ENCODE measurements around the gene TASP1.

TASP1 gene

DNA sequence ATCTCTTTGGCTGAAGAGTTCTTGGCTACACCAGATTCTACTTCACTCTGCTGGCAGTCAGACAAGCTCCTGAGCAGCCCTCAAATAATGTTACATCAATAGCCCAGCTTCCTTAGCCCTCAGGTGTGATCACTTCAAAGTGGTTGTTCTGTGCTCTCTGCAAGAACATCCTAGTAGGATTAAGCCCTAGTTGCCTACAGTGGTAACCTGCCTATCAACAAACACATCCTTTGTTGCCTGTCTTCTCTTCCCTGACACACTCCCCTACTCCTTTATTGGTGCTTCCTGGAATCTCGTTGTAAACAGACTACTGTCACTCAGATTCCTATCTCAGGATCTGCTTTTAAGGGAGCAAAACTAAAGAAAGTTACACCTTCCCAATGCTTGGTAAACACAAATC is 45.1 kb upstream of the TASP1 start:
- H3K36me3 ChIP-seq (ENCODE audit: control insufficient read depth in 1 of 2, insufficient read depth in 2 of 2, low read depth in 1 of 2, low read length in 2 of 2): no peaks in the 10 kb centered on the region
- H3K4me3 ChIP-seq (ENCODE audit: insufficient read depth in 1 of 2, low read depth in 1 of 2, low read length in 2 of 2): no peak overlapping the region
- no peak for DNase-seq
- no peak overlapping the region for H2BK120ac ChIP-seq (ENCODE audit: low read depth, low read length)
- H3K79me1 ChIP-seq (replicated peaks; ENCODE audit: low read length, poor library complexity, severe bottlenecking): no peaks in the 10 kb centered on the region
- H3K9me3 ChIP-seq (ENCODE audit: control insufficient read depth, low read length): no peaks in the 10 kb centered on the region
- WGBS: 39% methylated on average over 1 of the region's 1 CpG
- no peak overlapping the region for H3K9ac ChIP-seq (ENCODE audit: low read length)
- H4K8ac ChIP-seq (ENCODE audit: low read length): no peak overlapping the region
- H2AFZ ChIP-seq (ENCODE audit: low read depth, low read length): no peak overlapping the region
- H2BK5ac ChIP-seq (ENCODE audit: low read depth, low read length, poor library complexity, severe bottlenecking): no peak overlapping the region
- no peak overlapping the region for H3K4me2 ChIP-seq (ENCODE audit: low read length, poor library complexity, severe bottlenecking)
- no peak overlapping the region for H3K27ac ChIP-seq (ENCODE audit: low read length, poor library complexity, severe bottlenecking)
- H3K23ac ChIP-seq (ENCODE audit: low read length in 2 of 2): no peak overlapping the region
- H3K4me1 ChIP-seq (ENCODE audit: control insufficient read depth, insufficient read depth, low read depth, low read length): no peaks in the 10 kb centered on the region
- H3K27me3 ChIP-seq (ENCODE audit: control insufficient read depth in 1 of 2, insufficient read depth in 1 of 2, low read length in 2 of 2): peaks cover 0 to 6% of the 10 kb centered on the region in 2 experiments
- no peak overlapping the region for H3K18ac ChIP-seq (ENCODE audit: low read depth in 1 of 2, low read length in 2 of 2)
- H4K91ac ChIP-seq (ENCODE audit: low read length): no peak overlapping the region
- H3K4ac ChIP-seq (ENCODE audit: low read depth in 1 of 2, low read length in 2 of 2): no peak overlapping the region
- no peak overlapping the region for H2BK15ac ChIP-seq (ENCODE audit: low read depth, poor library complexity, severe bottlenecking)
- no peak overlapping the region for H3K14ac ChIP-seq (ENCODE audit: low read length in 2 of 2)
- no peak overlapping the region for H2AK5ac ChIP-seq (ENCODE audit: low read length, severe bottlenecking)
- no peak overlapping the region for H2BK12ac ChIP-seq (ENCODE audit: low read length in 2 of 2)

DNA sequence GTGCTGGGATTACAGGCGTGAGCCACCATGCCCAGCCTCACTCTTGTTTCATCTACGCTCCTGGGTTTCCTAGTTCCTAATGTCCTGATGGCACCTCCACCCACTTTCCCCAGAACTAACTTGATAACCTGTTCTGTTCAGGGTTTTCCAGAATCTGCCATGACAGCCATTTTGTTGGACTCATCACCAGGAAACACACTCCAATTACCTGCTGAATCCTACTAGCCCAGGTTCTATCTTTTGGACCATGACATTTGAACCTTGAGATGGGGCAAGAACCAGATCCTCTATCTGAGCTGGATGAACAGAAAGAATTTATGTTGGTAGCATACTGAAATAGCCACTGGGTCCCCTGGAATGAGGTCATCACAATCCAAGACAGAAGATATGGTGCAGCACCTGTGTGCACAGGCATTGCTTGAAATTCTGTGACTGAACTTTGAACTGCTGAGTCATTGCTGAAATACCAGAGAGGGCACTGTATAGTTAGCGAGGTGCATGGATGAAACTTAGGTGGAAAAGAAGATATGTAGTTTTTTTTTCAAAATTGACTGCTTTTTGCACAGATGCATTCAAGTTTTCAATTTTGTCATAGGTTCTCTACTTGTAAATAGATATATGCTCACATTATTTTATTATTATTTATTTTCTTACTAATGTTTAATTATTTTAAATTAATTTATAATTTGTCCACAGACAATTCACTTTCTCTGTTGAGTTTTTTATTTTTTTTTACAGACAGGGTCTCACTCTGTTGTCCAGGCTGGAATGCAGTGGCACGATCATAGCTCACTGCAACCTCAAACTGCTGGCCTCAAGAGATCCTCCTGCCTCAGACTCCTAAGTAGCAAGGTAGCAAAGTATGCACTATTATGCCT is 42.8 kb upstream of the TASP1 start:
- H3K14ac ChIP-seq (ENCODE audit: low read length in 2 of 2): no peak overlapping the region
- H3K4me1 ChIP-seq (ENCODE audit: control insufficient read depth, insufficient read depth, low read depth, low read length): no peaks in the 10 kb centered on the region
- H3K36me3 ChIP-seq (ENCODE audit: control insufficient read depth in 1 of 2, insufficient read depth in 2 of 2, low read depth in 1 of 2, low read length in 2 of 2): no peaks in the 10 kb centered on the region
- H3K18ac ChIP-seq (ENCODE audit: low read depth in 1 of 2, low read length in 2 of 2): no peak overlapping the region
- H2BK15ac ChIP-seq (ENCODE audit: low read depth, poor library complexity, severe bottlenecking): no peak overlapping the region
- H3K4me2 ChIP-seq (ENCODE audit: low read length, poor library complexity, severe bottlenecking): no peak overlapping the region
- no peak overlapping the region for H4K91ac ChIP-seq (ENCODE audit: low read length)
- H4K8ac ChIP-seq (ENCODE audit: low read length): no peak overlapping the region
- H3K27ac ChIP-seq (ENCODE audit: low read length, poor library complexity, severe bottlenecking): no peak overlapping the region
- no peak overlapping the region for H3K4ac ChIP-seq (ENCODE audit: low read depth in 1 of 2, low read length in 2 of 2)
- no peak overlapping the region for H2BK12ac ChIP-seq (ENCODE audit: low read length in 2 of 2)
- H3K9ac ChIP-seq (ENCODE audit: low read length): no peak overlapping the region
- no peak overlapping the region for H2AK5ac ChIP-seq (ENCODE audit: low read length, severe bottlenecking)
- no peak overlapping the region for H2BK5ac ChIP-seq (ENCODE audit: low read depth, low read length, poor library complexity, severe bottlenecking)
- H3K79me1 ChIP-seq (replicated peaks; ENCODE audit: low read length, poor library complexity, severe bottlenecking): no peaks in the 10 kb centered on the region
- H3K23ac ChIP-seq (ENCODE audit: low read length in 2 of 2): no peak overlapping the region
- H3K9me3 ChIP-seq (ENCODE audit: control insufficient read depth, low read length): no peaks in the 10 kb centered on the region
- H3K27me3 ChIP-seq (ENCODE audit: control insufficient read depth in 1 of 2, insufficient read depth in 1 of 2, low read length in 2 of 2): peaks cover 0 to 6% of the 10 kb centered on the region in 2 experiments
- no peak overlapping the region for H2AFZ ChIP-seq (ENCODE audit: low read depth, low read length)
- no peak overlapping the region for H2BK120ac ChIP-seq (ENCODE audit: low read depth, low read length)
- 75% methylated on average over 4 of the region's 4 CpGs for WGBS
- H3K4me3 ChIP-seq (ENCODE audit: insufficient read depth in 1 of 2, low read depth in 1 of 2, low read length in 2 of 2): no peak overlapping the region
- DNase-seq: no peak

DNA sequence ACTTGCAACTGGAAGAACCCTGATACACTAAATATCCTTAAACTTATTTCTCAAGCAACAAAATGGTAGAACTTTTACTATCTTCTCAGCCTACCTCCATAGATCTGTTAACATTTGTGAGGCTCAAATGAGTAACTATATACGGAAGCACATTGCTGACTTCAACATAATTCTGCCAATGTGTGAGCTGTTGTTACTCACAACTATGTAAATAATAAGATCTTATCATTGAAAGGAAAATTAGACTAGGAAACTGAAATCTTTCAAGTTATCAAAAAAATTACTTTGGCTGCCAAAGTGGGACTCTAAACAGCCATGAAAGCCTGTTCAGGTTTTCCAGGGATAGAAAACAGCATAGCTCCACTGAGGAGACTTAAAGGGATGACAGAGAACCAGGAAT is 40.2 kb upstream of the TASP1 start:
- Histone ChIP-seq H3K4me1 (ENCODE audit: control insufficient read depth, insufficient read depth, low read depth, low read length) (no peaks in the 10 kb centered on the region), H3K4ac (ENCODE audit: low read depth in 1 of 2, low read length in 2 of 2) (no peak overlapping the region), H3K18ac (ENCODE audit: low read depth in 1 of 2, low read length in 2 of 2) (no peak overlapping the region), H3K27ac (ENCODE audit: low read length, poor library complexity, severe bottlenecking) (no peak overlapping the region), H3K9ac (ENCODE audit: low read length) (no peak overlapping the region), H3K14ac (ENCODE audit: low read length in 2 of 2) (no peak overlapping the region), H2BK12ac (ENCODE audit: low read length in 2 of 2) (no peak overlapping the region), H3K4me3 (ENCODE audit: insufficient read depth in 1 of 2, low read depth in 1 of 2, low read length in 2 of 2) (no peak overlapping the region), H3K36me3 (ENCODE audit: control insufficient read depth in 1 of 2, insufficient read depth in 2 of 2, low read depth in 1 of 2, low read length in 2 of 2) (no peaks in the 10 kb centered on the region), H3K23ac (ENCODE audit: low read length in 2 of 2) (no peak overlapping the region), H2BK120ac (ENCODE audit: low read depth, low read length) (no peak overlapping the region), H2BK15ac (ENCODE audit: low read depth, poor library complexity, severe bottlenecking) (no peak overlapping the region), H3K27me3 (ENCODE audit: control insufficient read depth in 1 of 2, insufficient read depth in 1 of 2, low read length in 2 of 2) (peaks cover 0 to 5% of the 10 kb centered on the region in 2 experiments), H4K8ac (ENCODE audit: low read length) (no peak overlapping the region), H3K79me1 (replicated peaks; ENCODE audit: low read length, poor library complexity, severe bottlenecking) (no peaks in the 10 kb centered on the region), H2AK5ac (ENCODE audit: low read length, severe bottlenecking) (no peak overlapping the region), H2AFZ (ENCODE audit: low read depth, low read length) (no peak overlapping the region), H4K91ac (ENCODE audit: low read length) (no peak overlapping the region), H2BK5ac (ENCODE audit: low read depth, low read length, poor library complexity, severe bottlenecking) (no peak overlapping the region), H3K4me2 (ENCODE audit: low read length, poor library complexity, severe bottlenecking) (no peak overlapping the region), H3K9me3 (ENCODE audit: control insufficient read depth, low read length) (no peaks in the 10 kb centered on the region)
- no CpG with 5 or more reads among the region's 1 CpG for WGBS
- DNase-seq: no peak

DNA sequence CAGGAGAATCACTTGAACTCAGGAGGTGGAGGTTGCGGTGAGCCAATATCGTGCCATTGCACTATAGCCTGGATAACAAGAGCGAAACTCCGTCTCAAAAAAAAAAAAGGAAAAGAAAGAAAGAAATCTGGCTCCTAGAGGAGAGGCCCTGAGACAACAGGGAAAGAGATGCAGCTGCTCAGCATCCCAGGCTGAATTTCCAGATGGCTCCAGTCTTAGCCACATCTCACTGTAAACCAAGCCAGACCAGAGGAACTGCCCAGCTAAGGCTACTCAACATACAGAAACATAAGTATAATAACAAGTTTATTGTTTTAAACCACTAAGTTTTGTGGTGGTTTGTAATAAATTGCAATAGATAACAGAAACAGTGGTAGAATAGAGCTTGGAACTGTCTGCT is 38.5 kb upstream of the TASP1 start:
- H2AK5ac ChIP-seq (ENCODE audit: low read length, severe bottlenecking): no peak overlapping the region
- 92% methylated on average over 4 of the region's 4 CpGs for WGBS
- H2BK120ac ChIP-seq (ENCODE audit: low read depth, low read length): no peak overlapping the region
- H3K27ac ChIP-seq (ENCODE audit: low read length, poor library complexity, severe bottlenecking): no peak overlapping the region
- H3K4ac ChIP-seq (ENCODE audit: low read depth in 1 of 2, low read length in 2 of 2): no peak overlapping the region
- no peak overlapping the region for H4K8ac ChIP-seq (ENCODE audit: low read length)
- no peaks in the 10 kb centered on the region for H3K79me1 ChIP-seq (replicated peaks; ENCODE audit: low read length, poor library complexity, severe bottlenecking)
- no peak overlapping the region for H3K18ac ChIP-seq (ENCODE audit: low read depth in 1 of 2, low read length in 2 of 2)
- no peaks in the 10 kb centered on the region for H3K9me3 ChIP-seq (ENCODE audit: control insufficient read depth, low read length)
- H3K4me2 ChIP-seq (ENCODE audit: low read length, poor library complexity, severe bottlenecking): no peak overlapping the region
- no peak overlapping the region for H2AFZ ChIP-seq (ENCODE audit: low read depth, low read length)
- H3K4me1 ChIP-seq (ENCODE audit: control insufficient read depth, insufficient read depth, low read depth, low read length): no peaks in the 10 kb centered on the region
- no peaks in the 10 kb centered on the region for H3K36me3 ChIP-seq (ENCODE audit: control insufficient read depth in 1 of 2, insufficient read depth in 2 of 2, low read depth in 1 of 2, low read length in 2 of 2)
- no peak overlapping the region for H2BK5ac ChIP-seq (ENCODE audit: low read depth, low read length, poor library complexity, severe bottlenecking)
- no peak overlapping the region for H4K91ac ChIP-seq (ENCODE audit: low read length)
- H2BK12ac ChIP-seq (ENCODE audit: low read length in 2 of 2): no peak overlapping the region
- no peak overlapping the region for H2BK15ac ChIP-seq (ENCODE audit: low read depth, poor library complexity, severe bottlenecking)
- H3K14ac ChIP-seq (ENCODE audit: low read length in 2 of 2): no peak overlapping the region
- no peak overlapping the region for H3K4me3 ChIP-seq (ENCODE audit: insufficient read depth in 1 of 2, low read depth in 1 of 2, low read length in 2 of 2)
- no peak overlapping the region for H3K23ac ChIP-seq (ENCODE audit: low read length in 2 of 2)
- no peaks in the 10 kb centered on the region for H3K27me3 ChIP-seq (ENCODE audit: control insufficient read depth in 1 of 2, insufficient read depth in 1 of 2, low read length in 2 of 2)
- no peak overlapping the region for H3K9ac ChIP-seq (ENCODE audit: low read length)
- no peak for DNase-seq
